Pulmonary artery endothelial cell (primary cell): ENCODE data around the gene AVL9. TPM values are rescaled to one million over a fixed set of nuclear protein-coding genes. Genes with fewer than 3 reads are reported as not detected.
A peak's percentile ranks its signal among the peaks of the same experiment; 100 is the strongest.
"Not testable (repeated sequence)": the region's sequence is repeated elsewhere in the genome, so short reads cannot be mapped to it uniquely, and the experiment has no call there.

Experiments
- DNase-seq: peaks from one replicate; pipeline ENCODE4 v3.0.0-alpha.2; 2011; ENCODE audit warnings: low read depth, low spot score
- total RNA-seq: library from RNA; depleted of rRNA; stranded (reverse); fragments of >200 nt; gene quantifications from 2 replicates; pipeline ENCODE4 v1.2.3, GENCODE V29; 2014

Gene AVL9
- total RNA-seq, 1 donor from 2014 or later: 32.9 TPM

DNA sequence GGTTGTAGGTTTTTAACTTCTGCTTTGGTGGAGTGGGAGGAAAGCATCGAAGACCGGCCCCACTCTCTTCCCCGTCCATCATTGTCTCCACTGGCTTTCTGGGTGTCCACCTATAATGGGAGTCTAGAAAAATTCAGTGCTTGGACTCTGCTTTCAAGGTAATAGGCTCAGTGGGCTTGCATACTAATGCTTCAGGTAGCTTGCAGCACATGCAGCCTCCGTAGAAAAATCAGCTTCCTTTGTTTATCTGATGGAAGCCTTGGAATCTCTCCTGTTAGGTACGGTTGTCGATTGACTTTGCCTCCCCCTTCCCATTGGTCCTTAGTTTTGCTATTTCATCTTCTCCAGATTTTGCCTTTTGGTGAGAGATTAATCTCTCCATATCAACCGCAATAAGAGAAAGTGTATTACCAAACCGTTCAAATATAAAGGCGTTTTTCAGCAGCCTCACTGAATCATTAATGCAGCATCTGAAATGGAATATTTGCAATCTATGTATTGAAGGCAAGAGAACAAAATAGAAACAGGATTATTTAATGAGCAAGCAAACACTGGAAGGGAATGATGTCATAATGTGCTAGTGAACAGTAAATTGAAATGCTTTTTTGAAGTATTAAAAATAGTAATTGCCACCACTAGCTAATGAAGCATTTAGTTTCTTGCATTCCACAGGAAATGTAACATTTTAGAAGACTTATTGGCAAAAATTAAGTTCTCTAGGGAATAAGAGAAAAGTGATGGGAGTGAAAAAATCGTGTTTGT is 944 bp downstream of the AVL9 start:
- no peak for DNase-seq

DNA sequence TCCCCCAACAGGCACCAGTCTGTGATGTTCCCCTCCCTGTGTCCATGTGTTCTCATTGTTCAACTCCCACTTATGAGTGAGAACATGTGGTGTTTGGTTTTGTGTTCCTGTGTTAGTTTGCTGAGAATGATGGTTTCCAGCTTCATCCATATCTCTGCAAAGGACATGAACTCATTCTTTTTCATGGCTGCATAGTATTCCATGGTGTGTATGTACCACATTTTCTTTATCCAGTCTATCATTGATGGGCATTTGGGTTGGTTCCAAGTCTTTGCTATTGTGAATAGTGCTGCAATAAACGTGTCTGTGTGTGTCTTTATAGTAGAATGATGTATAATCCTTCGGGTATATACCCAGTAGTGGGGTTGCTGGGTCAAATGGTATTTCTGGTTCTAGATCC is 4.5 kb downstream of the AVL9 start:
- DNase-seq: not testable (repeated sequence)

DNA sequence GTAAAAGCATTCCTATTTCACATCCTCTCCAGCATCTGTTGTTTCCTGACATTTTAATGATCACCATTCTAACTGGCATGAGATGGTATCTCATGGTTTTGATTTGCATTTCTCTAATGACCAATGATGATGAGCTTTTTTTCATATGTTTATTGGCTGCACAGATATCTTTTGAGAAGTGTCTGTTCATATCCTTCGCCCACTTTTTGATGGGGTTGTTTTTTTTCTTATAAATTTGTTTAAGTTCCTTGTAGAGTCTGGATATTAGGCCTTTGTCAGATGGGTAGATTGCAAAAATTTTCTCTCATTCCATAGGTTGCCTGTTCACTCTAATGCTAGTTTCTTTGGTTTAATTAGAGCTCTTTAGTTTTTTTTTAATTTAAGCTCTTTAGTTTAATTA is 4.9 kb downstream of the AVL9 start:
- not testable (repeated sequence) for DNase-seq

DNA sequence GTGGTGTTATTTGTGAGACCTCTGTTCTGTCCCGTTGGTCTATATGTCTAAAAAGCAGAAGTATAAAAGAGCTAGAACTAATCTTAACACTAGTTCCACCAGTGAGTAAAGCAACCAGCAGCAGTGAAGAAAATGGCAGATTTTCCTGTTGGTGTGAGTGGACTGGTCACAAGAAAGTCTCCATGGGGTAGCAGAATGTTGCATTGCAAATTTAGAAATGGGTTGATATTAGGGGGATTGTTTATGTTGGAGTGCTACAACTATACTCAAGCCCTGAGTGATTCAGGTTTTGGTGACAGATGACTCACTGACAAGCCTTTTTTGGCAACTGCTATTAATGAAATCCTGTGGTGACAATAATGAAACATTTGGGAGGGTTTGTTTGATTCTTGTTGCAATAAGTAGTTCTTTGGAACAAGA is 5.6 kb downstream of the AVL9 start:
- no peak for DNase-seq

DNA sequence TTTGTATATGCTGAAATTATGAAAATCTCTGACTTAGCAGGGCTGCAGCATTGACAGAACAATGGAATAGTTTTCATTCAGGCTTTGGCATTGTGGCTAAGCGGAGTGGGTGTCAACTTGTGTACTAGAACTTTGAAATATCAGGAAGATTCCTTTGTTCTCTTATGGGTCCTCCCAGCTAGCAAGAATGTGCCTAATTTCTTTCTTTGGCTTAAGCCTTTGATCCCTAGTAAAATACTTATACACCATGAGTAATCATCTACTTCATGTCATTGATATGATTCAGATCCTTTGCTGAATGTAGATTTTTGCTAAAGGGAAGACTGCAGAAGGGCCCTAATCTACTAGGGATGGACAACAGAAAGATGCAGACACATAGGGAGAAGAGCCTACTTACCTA is 6.2 kb downstream of the AVL9 start:
- peak; percentile 43 for DNase-seq

DNA sequence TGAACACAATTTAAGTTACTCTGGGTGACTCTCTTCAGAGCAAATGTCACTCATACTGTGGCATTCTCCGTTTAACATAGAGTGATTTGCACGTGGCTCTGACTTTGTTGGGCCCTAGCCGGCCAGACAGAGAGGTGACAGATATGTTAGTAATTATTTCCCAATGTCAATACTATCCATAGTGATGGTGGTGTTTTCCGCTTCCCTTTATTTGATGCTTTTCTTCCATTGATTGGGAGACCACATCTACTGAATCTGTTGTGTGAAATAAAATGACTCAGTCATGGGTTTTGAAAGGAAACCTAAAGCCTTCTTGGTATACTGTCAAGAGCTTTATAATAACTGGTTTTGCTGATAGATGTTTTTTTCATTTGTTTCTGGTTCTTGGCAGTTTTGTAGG is 7.4 kb downstream of the AVL9 start:
- no peak for DNase-seq

DNA sequence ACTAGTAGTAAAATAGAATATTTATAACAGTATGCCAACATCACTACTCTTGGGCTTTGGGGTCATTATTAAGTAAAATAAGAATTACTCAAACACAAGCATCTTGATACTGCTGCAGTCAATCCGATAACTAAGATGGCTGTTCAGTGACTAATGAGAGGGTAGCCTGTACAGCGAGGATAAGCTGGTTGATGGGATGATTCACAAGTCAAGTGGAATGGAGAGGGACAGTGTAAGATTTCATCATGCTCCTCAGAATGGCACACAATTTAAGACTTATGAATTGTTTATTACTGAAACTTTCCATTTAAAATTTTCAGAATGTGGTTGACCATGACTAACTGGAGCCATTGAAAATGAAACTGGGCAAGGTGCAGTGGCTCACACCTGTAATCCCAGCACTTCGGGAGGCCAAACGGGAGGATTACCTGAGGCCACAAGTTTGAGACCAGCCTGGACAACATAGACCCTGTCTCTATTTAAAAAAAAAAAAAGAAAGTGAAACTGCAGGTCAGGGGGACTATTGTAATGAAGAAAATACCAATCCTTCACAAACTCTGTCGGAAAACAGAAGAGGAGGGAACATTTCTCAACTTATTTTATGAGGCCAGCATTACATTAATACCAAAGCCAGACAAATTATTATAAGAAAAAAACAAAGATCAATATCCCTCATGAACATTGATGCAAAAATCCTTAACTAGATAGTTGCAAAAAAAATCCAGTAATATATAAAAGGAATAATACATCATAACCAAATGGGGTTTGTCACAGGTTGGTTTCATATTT is 11.2 kb downstream of the AVL9 start:
- no peak for DNase-seq

DNA sequence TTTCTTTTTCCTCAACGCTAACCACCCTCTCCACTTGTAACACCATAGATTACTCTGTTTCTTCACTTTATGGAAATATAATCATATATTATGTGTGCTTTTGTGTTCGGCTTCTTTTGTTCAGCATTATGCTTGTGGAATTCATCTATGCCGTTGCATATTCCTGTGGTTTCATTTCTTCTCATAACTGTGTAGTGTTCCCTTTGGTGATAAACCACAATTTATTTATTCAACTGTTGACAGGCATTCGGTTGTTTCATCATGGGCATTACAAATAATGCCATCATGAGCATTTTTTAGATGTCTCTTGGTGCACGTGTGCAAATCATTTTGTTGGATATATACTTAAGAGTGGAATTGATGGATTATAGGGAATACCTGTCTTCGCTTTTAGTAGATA is 12.1 kb downstream of the AVL9 start:
- no peak for DNase-seq

DNA sequence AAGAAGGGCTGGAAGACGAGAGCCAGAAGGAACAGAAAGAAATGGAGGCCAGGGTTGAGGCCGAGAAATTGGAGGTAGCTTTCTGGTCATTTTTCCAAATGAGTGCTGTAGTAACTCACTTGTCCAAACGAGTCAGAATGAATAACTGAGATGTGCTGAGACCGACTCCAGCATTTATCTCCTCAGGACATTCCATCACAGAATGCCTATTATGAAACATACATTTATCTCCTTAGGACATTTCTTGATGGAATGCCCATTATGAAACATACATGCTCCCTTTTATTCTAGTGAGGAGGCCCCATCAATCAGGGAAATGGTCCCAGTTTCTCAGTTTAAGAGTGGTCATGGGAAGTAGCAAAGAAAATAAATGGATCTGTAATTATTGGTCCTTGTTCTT is 16.5 kb downstream of the AVL9 start:
- no peak for DNase-seq

DNA sequence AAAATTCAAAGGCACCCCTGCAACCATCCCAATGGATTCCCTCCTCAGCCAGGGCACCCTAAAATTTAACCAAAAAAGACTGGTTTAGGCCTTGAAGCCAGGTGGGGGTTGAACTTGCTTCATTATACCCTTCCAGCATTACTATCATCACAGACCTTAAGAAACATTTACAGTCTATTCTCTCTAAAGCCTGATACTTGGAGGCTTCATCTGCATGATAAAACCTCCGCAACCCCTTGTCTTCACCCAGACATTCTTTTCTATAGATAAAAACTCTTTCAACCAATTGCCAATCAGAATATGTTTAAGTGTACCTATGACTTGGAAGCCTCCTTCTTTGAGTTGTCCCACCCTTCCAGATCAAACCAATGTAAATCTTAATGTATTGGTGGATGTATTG is 17.9 kb downstream of the AVL9 start:
- DNase-seq: no peak

DNA sequence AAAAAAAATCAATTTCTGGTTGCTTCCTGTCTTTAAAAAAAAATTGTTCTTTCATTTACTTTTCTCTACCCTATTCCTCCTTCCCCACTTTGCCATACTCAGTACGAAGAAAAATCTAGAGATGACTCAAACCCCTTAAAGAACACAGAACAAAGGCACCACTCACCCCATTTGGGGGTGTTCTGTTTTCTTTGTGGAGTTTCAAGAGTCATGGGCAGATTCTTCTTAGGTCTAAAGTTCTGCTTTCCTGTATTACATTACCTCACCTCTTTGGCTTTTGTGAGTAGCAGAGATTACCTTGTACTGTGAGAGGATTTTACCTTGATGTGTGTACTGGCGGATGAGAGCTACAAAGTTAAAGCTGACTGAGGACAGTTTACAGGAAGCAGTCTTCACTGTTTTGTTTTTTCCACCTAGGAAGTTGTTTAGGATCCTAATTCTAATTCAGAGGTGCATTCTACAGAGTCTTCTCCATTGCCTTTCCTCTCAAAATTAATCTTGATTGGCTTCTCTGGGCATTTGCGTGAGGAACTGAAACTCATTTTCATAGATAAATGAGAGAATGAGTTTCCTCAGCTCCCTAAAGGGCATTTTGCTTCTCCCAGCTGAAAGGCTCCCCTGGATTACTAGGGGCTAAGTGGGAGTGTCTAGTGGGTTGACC is 20.7 kb downstream of the AVL9 start:
- no peak for DNase-seq

DNA sequence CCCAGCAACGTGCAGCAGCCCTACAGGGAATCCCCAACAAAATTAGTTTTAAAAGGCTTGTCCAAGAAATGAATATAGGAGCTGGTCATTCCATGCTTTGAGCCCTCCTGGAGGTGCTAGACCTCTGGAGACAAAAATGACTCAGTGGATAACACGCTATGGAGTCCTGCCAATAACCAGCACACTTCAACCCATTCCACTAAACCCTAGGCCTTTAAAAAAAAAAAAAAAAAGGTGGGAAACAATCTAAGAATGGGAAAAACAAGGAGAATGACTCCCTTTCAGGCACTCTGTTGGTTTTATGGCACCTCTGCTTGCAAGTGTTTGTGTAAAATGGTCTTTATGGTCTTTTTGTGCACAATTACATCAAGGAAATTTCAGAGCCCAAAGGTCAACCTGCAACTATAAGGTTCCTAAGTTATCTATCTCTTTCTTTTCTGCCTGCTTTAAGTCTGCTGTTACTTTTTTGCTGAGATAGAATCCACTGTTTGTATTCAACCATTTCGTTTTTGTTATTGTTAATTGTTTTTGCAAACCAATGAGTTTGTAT is 21.3 kb downstream of the AVL9 start:
- DNase-seq: no peak

DNA sequence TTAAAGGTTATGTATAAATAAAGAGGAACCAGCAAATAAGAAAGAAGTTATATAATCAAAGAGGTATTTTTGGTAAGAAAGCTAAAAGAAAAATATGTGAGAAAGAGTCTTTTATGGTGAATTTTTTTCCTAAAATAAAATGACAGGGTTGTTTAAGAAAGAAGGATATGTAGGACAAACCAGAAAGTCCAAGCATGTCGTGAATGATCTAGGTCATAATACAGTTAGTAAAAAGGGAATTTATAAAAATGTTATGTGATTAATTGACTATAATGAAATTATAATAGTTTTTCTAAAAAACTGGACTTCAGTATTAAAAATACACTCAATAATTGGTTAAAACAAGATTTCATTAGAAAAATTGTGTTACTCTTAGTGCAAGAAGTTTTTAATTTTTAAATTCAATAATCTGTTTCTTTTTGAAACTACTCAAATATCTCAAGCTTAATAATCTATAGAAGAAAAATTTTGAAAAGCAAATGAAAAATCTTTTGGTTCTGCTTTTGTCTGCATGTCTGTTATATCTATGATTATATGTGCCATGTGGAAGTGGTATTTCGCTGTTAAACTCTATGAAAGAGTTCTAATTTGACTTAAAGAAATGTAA is 23.3 kb downstream of the AVL9 start:
- no peak for DNase-seq

DNA sequence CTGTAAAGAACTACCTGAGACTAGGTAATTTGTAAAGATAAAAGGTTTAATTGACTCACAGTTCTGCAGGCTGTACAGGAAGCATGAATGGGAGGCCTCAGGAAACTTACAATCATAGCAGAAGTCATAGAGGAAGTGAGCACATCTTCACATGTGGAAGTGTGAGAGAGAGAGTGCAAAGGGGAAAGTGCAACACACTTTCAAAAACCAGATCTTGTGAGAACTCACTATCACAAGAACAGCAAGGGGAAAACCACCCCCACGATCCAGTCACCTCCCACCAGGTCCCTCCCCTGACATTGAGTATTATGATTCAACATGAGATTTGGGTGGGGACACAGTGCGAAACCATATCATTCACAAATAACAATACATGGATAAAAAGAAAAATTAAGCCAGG is 24.5 kb downstream of the AVL9 start:
- DNase-seq: no peak

DNA sequence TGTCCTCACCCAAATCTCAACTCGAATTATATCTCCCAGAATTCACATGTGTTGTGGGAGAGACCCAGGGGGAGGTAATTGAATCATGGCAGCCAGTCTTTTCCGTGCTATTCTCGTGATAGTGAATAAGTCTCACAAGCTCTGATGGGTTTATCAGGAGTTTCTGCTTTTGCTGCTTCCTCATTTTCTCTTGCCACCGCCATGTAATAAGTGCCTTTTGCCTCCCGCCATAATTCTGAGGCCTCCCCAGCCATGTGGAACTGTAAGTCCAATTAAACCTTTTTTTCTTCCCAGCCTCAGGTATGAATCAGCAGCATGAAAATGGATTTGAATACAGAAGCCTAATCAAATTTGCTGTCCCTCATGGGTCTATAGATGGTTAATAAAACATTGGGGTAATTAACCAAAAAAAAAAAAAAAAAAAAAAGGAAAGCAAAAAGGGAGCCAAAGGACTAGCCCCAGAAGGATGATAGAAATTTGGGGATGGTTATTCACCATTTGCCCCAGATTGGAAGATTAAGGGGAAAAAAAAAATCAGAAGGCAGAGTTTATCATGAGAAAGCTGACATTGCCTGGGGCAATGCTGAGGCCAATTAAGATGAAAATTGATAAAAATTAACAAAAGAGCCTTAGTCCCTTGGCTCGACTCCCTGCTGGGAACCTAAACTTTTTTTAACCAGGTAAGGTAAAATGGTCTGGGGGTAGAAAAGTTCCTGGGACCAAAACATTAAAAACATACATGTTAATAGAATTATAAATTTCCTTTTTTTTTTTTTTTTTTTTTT is 27.6 kb downstream of the AVL9 start:
- DNase-seq: no peak

DNA sequence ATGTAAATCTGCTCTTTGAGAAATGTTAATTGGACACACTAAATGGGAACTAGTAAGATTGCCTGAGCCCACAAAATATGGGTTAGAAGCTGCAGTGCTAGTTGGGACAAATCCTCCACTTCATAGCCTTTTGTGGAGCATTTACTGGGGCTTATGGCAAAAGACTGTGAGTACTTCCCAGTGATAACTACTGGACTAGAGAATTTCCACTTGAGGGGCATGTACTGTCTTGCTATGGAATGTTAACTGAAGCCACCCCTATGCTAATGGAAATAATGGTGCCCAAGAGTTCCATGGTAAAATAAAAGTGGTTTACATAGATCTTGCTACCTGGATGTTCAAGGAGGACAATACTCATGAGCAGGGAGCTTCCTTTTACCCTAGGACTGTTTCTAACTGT is 29.3 kb downstream of the AVL9 start:
- DNase-seq: no peak

DNA sequence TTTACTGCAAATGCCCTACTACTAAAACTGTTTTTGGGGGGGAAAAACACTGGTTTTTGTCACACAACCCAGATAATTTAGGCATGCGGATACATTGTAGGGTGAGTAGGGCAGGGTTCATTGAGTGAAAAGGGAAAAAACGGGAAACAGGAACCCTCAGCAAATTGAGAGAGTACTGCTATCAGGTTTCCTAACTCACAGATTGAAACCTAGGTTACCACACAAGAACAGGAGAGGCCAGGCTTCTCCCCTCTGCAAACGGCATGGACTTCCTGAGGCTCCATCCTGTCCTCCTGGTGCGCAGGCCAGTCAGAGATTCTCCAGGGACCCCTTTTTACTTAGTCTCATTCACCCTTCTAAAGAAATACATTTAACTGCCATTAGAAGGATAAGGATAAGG is 30.6 kb downstream of the AVL9 start:
- DNase-seq: no peak

DNA sequence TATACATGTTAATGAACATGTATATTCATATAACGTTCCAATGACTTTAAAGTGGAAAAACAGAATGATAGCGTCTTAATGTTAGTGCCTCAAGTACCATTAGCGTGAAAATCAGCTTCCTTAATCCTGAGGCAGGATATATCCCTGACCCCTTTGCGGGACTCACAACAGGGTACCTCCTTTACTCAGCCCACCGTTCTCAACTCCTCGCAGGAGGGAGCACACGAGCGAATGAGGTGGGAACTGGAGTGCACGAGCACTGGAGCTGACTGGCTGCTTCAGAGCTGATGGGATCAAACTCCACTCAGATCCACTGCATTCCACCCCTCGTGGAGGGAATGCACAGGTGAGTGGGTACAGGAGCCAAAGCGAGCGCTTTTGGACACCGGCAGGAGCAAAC is 36.1 kb downstream of the AVL9 start:
- no peak for DNase-seq

DNA sequence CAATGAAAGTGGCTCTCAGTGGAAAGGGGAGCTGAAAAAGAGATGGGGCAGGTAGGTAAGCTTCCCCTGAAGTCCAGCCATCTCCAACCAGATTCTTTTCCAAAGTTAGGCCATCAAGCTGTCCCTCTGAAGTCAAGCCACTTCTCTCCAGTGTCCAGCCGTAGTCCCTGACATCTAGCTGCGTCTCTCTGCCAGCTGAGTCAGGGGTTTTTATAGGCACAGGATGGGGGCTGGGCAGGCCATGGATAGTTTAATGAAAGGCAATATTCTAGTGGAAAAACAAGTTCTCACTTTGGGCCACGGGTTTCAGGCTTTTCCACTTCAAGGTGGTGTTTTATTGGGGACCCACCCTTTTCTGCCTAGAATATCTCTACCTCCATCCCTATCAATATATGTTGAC is 36.8 kb downstream of the AVL9 start:
- DNase-seq: no peak

DNA sequence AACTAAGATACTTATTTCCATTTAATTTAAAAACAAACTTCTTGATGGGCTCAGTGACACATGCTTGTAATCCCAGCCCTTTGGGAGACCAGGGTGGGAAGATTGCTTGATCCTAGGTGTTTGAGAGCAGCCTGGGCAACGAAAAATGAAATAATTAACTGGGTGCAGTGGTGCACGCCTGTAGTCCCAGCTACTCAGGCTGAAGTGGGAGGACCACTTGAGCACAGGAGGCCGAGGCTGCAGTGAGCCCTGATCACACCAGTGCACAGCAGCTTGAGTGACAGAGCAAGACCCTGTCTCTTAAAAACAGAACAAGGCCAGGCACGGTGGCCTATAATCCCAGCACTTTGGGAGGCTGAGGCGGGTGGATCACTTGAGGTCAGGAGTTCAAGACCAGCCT is 37.4 kb downstream of the AVL9 start:
- no peak for DNase-seq
